Neutrophil (primary cell): ENCODE data around the gene L3MBTL4.

ENCODE experiments used
- H3K27ac ChIP-seq: fragments of 200-600 bp; sonication (generic); 2 replicates; pipeline ENCODE4 v1.5.1; 2016; ENCODE audit warnings: mild to moderate bottlenecking, moderate library complexity
- H3K27me3 ChIP-seq: fragments of 200-600 bp; sonication (generic); 2 replicates; pipeline ENCODE4 v1.6.0; 2016; ENCODE audit warnings: mild to moderate bottlenecking
- H3K36me3 ChIP-seq: fragments of 200-600 bp; sonication (generic); 2 replicates; pipeline ENCODE4 v1.5.1; 2017
- H3K4me1 ChIP-seq, 2 experiments: fragments of 200-600 bp in 1 of 2; sonication (generic) in 1 of 2; 1 replicate in 1 of 2; 2 replicates in 1 of 2; pipeline versions ENCODE4 v1.5.1 to v1.6.1; 2013 to 2016; ENCODE audit warnings: low read depth in 1 of 2, low read length in 1 of 2, mild to moderate bottlenecking in 1 of 2, moderate library complexity in 1 of 2; ENCODE audit not compliant: control insufficient read depth in 1 of 2, insufficient read depth in 1 of 2
- H3K4me3 ChIP-seq, 2 experiments: fragments of 200-600 bp in 1 of 2; sonication (generic) in 1 of 2; 1 replicate in 1 of 2; 2 replicates in 1 of 2; pipeline ENCODE4 v1.5.1; 2013 to 2016; ENCODE audit warnings: low read depth in 1 of 2, low read length in 1 of 2, mild to moderate bottlenecking in 1 of 2, moderate library complexity in 1 of 2
- H3K9me3 ChIP-seq: fragments of 200-600 bp; sonication (generic); 2 replicates; pipeline ENCODE4 v1.5.1; 2016
- TF ChIP-seq, protein P1 (sequence below): fragments of 200-600 bp; sonication (generic); IDR thresholded peaks from 2 replicates; pipeline ENCODE4 v1.5.1; 2016; ENCODE audit warnings: antibody characterized with exemption

Gene L3MBTL4

DNA sequence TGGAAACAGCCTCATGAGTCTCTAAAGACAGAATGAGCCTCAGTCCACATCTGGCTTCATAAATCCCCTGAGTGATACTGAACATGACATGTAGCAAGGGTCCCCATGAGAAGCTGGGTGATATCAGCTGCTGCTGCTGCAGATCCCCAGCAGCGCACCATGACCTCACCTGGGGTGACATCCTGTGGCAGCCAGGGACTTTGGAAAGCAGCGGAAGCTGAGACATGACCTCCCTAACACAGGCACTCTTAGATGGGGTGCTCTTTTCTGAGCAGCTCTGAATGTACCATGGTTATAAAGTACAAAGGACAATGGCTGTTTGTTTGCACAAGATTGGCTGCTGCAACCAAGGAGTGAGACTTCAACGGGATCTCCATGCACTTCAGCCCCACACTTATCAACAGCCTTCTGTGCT is 444.7 kb downstream of the L3MBTL4 start:
- TF ChIP-seq, protein P1, sequence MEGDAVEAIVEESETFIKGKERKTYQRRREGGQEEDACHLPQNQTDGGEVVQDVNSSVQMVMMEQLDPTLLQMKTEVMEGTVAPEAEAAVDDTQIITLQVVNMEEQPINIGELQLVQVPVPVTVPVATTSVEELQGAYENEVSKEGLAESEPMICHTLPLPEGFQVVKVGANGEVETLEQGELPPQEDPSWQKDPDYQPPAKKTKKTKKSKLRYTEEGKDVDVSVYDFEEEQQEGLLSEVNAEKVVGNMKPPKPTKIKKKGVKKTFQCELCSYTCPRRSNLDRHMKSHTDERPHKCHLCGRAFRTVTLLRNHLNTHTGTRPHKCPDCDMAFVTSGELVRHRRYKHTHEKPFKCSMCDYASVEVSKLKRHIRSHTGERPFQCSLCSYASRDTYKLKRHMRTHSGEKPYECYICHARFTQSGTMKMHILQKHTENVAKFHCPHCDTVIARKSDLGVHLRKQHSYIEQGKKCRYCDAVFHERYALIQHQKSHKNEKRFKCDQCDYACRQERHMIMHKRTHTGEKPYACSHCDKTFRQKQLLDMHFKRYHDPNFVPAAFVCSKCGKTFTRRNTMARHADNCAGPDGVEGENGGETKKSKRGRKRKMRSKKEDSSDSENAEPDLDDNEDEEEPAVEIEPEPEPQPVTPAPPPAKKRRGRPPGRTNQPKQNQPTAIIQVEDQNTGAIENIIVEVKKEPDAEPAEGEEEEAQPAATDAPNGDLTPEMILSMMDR, result no peak
- no peaks in the 10 kb centered on the region for H3K4me1 ChIP-seq
- no peak overlapping the region for H3K4me3 ChIP-seq
- H3K9me3 ChIP-seq, result no peaks in the 10 kb centered on the region
- H3K36me3 ChIP-seq, result no peaks in the 10 kb centered on the region
- no peaks in the 10 kb centered on the region for H3K27me3 ChIP-seq
- H3K27ac ChIP-seq, result no peak overlapping the region

DNA sequence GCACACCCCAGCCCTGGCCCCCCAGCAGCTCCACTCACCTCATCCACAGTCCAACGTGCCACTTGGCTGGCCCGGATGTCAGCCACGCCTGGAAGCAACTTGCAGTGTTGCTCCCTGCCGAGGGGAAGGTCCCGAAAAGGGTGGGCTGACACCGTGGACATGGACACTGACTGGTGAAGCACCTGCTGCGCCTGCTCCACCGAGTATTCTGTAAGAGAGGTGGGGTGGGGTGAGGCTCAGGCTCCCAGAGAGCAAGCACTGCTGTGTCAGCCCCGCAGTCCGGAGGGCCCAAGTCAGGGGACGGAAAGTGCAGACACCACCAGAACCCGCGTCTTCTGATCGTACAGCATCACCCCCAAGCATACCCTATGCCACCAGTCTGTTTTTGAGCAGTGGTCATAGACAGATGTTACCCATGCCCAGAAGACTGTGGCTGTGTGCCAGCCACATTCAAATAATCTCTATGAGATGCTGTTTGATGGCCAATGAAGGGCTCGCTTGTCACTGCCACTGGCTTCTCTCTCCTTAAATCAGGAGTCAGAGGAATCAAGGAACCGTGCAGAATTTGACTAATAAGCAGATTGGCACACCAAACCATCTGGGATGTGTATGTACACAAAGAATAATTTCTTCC is 445.2 kb downstream of the L3MBTL4 start:
- Histone ChIP-seq H3K9me3 (no peaks in the 10 kb centered on the region), H3K27ac (no peak overlapping the region), H3K27me3 (no peaks in the 10 kb centered on the region), H3K4me1 (no peaks in the 10 kb centered on the region), H3K36me3 (no peaks in the 10 kb centered on the region), H3K4me3 (no peak overlapping the region)
- TF ChIP-seq, protein P1, result no peak

DNA sequence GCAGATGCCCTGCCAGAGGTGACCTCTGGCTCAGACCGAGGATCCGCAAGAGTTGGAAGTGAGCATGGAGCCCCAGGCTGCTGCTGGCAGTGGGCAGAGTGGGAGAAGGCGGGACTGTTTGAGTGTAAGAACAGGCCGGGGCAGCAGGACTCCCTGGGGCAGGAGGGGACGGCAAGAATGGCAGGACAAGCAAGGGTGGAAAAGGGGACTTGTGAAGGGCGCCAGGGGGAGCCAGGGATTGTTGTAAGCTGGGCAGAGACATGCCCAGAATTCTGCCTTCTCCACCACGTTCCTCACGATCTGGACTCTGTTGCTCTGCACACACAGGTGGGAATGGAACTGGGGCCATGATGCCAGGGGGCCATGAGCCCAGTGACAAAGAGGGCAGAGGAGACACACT is 447.0 kb downstream of the L3MBTL4 start:
- no peaks in the 10 kb centered on the region for H3K9me3 ChIP-seq
- H3K4me1 ChIP-seq, result no peaks in the 10 kb centered on the region
- TF ChIP-seq, protein P1, result no peak
- H3K36me3 ChIP-seq, result no peaks in the 10 kb centered on the region
- no peaks in the 10 kb centered on the region for H3K27me3 ChIP-seq
- H3K27ac ChIP-seq, result no peak overlapping the region
- no peak overlapping the region for H3K4me3 ChIP-seq

DNA sequence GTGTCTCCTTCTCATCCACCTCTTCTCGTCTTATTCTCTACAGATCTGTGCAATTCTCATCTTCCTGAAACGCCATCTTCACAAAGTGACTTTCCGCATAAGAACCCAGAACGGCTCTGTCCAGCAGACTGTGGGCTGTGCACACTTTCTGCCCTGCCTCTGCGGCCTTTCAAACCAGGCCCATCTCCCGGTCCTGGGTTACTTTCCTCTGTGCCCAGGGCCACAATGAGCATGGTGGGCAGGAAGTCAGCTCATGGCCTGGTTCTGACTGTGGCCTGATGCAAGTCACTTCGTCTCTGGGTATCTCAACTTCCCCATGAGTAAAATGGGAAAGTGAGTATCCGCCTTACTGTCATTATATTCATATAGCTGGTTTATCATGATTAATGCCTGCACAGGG is 447.7 kb downstream of the L3MBTL4 start:
- Histone ChIP-seq H3K4me1 (no peaks in the 10 kb centered on the region), H3K27me3 (no peaks in the 10 kb centered on the region), H3K36me3 (no peaks in the 10 kb centered on the region), H3K4me3 (no peak overlapping the region), H3K9me3 (no peaks in the 10 kb centered on the region), H3K27ac (no peak overlapping the region)
- TF ChIP-seq, protein P1, result no peak

DNA sequence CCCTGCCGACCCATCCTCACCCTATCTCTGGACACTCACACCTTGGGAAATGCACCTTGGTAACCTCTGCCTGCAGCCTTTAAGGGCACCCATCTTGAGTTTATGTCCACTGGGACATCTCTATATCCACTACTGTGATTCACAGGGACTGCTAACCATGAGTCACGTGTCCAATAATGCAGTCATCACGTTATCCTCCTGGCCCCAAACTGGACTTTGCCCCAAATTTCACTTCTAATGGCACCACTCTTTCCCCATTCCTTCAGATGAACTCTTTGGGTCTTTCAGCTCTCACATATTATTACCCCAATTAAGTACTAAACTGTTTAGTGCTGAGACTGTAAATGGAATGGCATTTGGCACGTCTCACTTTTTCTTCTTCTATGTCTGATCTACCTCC is 448.2 kb downstream of the L3MBTL4 start:
- Histone ChIP-seq H3K27ac (no peak overlapping the region), H3K9me3 (no peaks in the 10 kb centered on the region), H3K27me3 (no peaks in the 10 kb centered on the region), H3K4me1 (no peaks in the 10 kb centered on the region), H3K36me3 (no peaks in the 10 kb centered on the region), H3K4me3 (no peak overlapping the region)
- TF ChIP-seq, protein P1, result no peak

DNA sequence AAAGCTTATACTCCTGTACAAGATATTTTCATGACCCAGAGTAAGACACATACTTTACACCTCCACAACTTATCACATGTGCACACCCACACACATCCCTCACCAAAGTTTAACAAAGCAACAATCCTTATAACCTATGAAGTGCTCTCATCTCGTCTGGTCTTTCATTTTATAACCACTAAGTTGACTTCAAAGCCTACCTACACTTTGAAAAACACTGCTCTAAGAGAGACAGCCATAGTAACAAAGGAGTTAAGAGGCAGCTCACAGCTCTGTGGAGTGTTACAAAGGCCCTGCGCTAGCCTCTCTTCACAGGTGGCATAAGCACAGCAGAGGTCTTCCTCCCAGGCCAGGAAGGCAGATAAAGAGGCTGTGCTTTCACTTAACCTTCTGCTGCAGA is 449.7 kb downstream of the L3MBTL4 start:
- Histone ChIP-seq H3K36me3 (no peaks in the 10 kb centered on the region), H3K4me1 (no peaks in the 10 kb centered on the region), H3K4me3 (no peak overlapping the region), H3K9me3 (no peaks in the 10 kb centered on the region), H3K27me3 (no peaks in the 10 kb centered on the region), H3K27ac (no peak overlapping the region)
- TF ChIP-seq, protein P1, result no peak
